HCT116 (cell line): ENCODE measurements around the gene PGPEP1. TPM values are rescaled to one million over a fixed set of nuclear protein-coding genes. Genes with fewer than 3 reads are reported as not detected.

Experiments
- ATAC-seq: fragments of 200-7000 bp; cut with Tn5 transposase; 2 replicates; pipeline ENCODE4 v1.9.1; 2020; ENCODE audit warnings: mild to moderate bottlenecking, moderate library complexity
- BruUV-seq: library from RNA; stranded (reverse); fragments of 400-500 nt; replicated peaks from 2 replicates; lab custom pipeline; 2021; lab: Mats Ljungman, UMichigan
- CTCF ChIA-PET: fragments of 300-600 bp; sonication (Branson Sonifier 250); formaldehyde crosslinking; loops from one replicate; lab custom pipeline; 2021; ENCODE audit warnings: antibody characterized with exemption; lab: Charles Lee
- POLR2A ChIA-PET: fragments of 300-600, 350-600 bp; sonication (Branson Sonifier 250); formaldehyde crosslinking; loops from one replicate; lab custom pipeline; 2021; ENCODE audit warnings: antibody characterized with exemption; lab: Charles Lee
- RAD21 ChIA-PET, 2 experiments: fragments of 300-600 bp; sonication (Branson Sonifier 250); formaldehyde crosslinking; loops; one replicate each; lab custom pipeline; 2023; ENCODE audit warnings: low total read pairs in 2 of 2; ENCODE audit not compliant: uncharacterized antibody in 2 of 2, unreplicated experiment in 2 of 2, low non-redundant PET in 1 of 2; lab: Charles Lee
- DNase-seq: peaks from one replicate; pipeline ENCODE4 v3.0.0-alpha.2; 2010; ENCODE audit warnings: low read depth, low spot score
- H2AFZ ChIP-seq: fragments of 200-600 bp; shearing (Covaris generic), sonication (generic); 2 replicates; pipeline ENCODE4 v1.6.1; 2017; ENCODE audit warnings: low read depth, mixed run types, mixed read lengths, antibody characterized with exemption, low read length; ENCODE audit not compliant: poor library complexity, severe bottlenecking
- H3K27ac ChIP-seq: 2 replicates; pipeline ENCODE4 v1.5.1; 2012; ENCODE audit warnings: low read depth, low read length
- H3K27me3 ChIP-seq: fragments of 200-600 bp; sonication (generic); 2 replicates; pipeline ENCODE4 v1.6.1; 2016; ENCODE audit warnings: mixed run types, low read length, mixed read lengths; ENCODE audit not compliant: insufficient read depth
- H3K36me3 ChIP-seq, 2 experiments: fragments of 200-500 bp in 1 of 2; fragments of 200-600 bp in 1 of 2; sonication (Bioruptor generic) in 1 of 2; sonication (generic) in 1 of 2; 2 replicates each; pipeline versions ENCODE4 v1.5.1 to v1.6.1; 2014 to 2016; ENCODE audit warnings: low read length in 2 of 2, inconsistent platforms in 1 of 2, mixed read lengths in 1 of 2, mixed run types in 1 of 2; ENCODE audit not compliant: insufficient read depth in 2 of 2, control insufficient read depth in 1 of 2
- H3K4me1 ChIP-seq, 2 experiments: fragments of 200-600 bp in 1 of 2; sonication (generic) in 1 of 2; 2 replicates each; pipeline versions ENCODE4 v1.5.1 to v1.6.1; 2012 to 2017; ENCODE audit warnings: low read length in 2 of 2, inconsistent platforms in 1 of 2, mild to moderate bottlenecking in 1 of 2, mixed read lengths in 1 of 2, mixed run types in 1 of 2, moderate library complexity in 1 of 2; ENCODE audit not compliant: insufficient read depth in 2 of 2, control insufficient read depth in 1 of 2
- H3K4me2 ChIP-seq: fragments of 200-600 bp; sonication (generic); 2 replicates; pipeline ENCODE4 v1.6.1; 2017; ENCODE audit warnings: mixed run types, low read length, mixed read lengths
- H3K4me3 ChIP-seq, 2 experiments: fragments of 200-600 bp in 1 of 2; sonication (generic) in 1 of 2; replicated peaks in 1 of 2; 2 replicates each; pipeline ENCODE4 v1.5.1; 2011 to 2016; ENCODE audit warnings: low read length in 2 of 2, control low read depth in 1 of 2, low read depth in 1 of 2, mild to moderate bottlenecking in 1 of 2, mixed read lengths in 1 of 2, mixed run types in 1 of 2
- H3K79me2 ChIP-seq: fragments of 200-600 bp; sonication (generic); 2 replicates; pipeline ENCODE4 v1.6.1; 2017; ENCODE audit warnings: mild to moderate bottlenecking, mixed run types, low read length, moderate library complexity, mixed read lengths; ENCODE audit not compliant: insufficient read depth
- H3K9ac ChIP-seq: fragments of 200-600 bp; sonication (generic); 2 replicates; pipeline ENCODE4 v1.6.1; 2016; ENCODE audit warnings: low read length, mixed read lengths
- H3K9me2 ChIP-seq: fragments of 200-600 bp; sonication (generic), shearing (Covaris generic); 2 replicates; pipeline ENCODE4 v1.6.1; 2017; ENCODE audit warnings: mixed run types, mild to moderate bottlenecking, moderate library complexity; ENCODE audit not compliant: insufficient read depth
- H3K9me3 ChIP-seq, 2 experiments: fragments of 200-500 bp in 1 of 2; fragments of 200-600 bp in 1 of 2; sonication (Bioruptor generic) in 1 of 2; sonication (generic) in 1 of 2; 2 replicates each; pipeline ENCODE4 v1.6.1; 2014 to 2017; ENCODE audit warnings: low read length in 2 of 2, mixed read lengths in 2 of 2, inconsistent platforms in 1 of 2, low read depth in 1 of 2, mild to moderate bottlenecking in 1 of 2, mixed run types in 1 of 2, moderate library complexity in 1 of 2; ENCODE audit not compliant: control insufficient read depth in 1 of 2, insufficient read depth in 1 of 2
- H4K20me1 ChIP-seq: fragments of 200-600 bp; sonication (generic), shearing (Covaris generic); 2 replicates; pipeline ENCODE4 v1.6.1; 2017; ENCODE audit warnings: mixed run types, mild to moderate bottlenecking, moderate library complexity; ENCODE audit not compliant: insufficient read depth
- CBX3 ChIP-seq: IDR thresholded peaks from 2 replicates; pipeline ENCODE4 v1.6.1; 2012; ENCODE audit warnings: low read depth
- CEBPB ChIP-seq: IDR thresholded peaks from 2 replicates; pipeline ENCODE4 v1.6.1; 2012; ENCODE audit warnings: low read depth
- CTCF ChIP-seq, 3 experiments: fragments of 200-600 bp in 1 of 3; sonication (generic) in 1 of 3; IDR thresholded peaks in 2 of 3; conservative IDR thresholded peaks in 1 of 3; 2 replicates each; pipeline ENCODE4 v1.5.1; 2012 to 2017; ENCODE audit warnings: low read depth in 2 of 3, low read length in 2 of 3, antibody characterized with exemption in 1 of 3, borderline replicate concordance in 1 of 3, control low read depth in 1 of 3, mild to moderate bottlenecking in 1 of 3, mixed read lengths in 1 of 3, mixed run types in 1 of 3, moderate library complexity in 1 of 3; ENCODE audit not compliant: insufficient read depth in 1 of 3
- EGR1 ChIP-seq: IDR thresholded peaks from 2 replicates; pipeline ENCODE4 v1.6.1; 2012; ENCODE audit warnings: low read depth
- EZH2phosphoT487 ChIP-seq: fragments of 200-600 bp; IDR thresholded peaks from 2 replicates; pipeline ENCODE4 v1.6.1; 2018; ENCODE audit warnings: antibody characterized with exemption, borderline replicate concordance
- MAX ChIP-seq: IDR thresholded peaks from 2 replicates; pipeline ENCODE4 v1.6.1; 2012
- POLR2A ChIP-seq: IDR thresholded peaks from 2 replicates; pipeline ENCODE4 v1.7.0; 2011; ENCODE audit warnings: borderline replicate concordance; ENCODE audit not compliant: insufficient read depth, insufficient read length; ENCODE audit errors: extremely low read depth
- POLR2AphosphoS5 ChIP-seq: IDR thresholded peaks from 2 replicates; pipeline ENCODE4 v1.6.1; 2011; ENCODE audit warnings: mild to moderate bottlenecking, low read depth, low read length, moderate library complexity
- RAD21 ChIP-seq: IDR thresholded peaks from 2 replicates; pipeline ENCODE4 v1.6.1; 2012; ENCODE audit warnings: low read depth, mild to moderate bottlenecking
- SIN3A ChIP-seq: IDR thresholded peaks from 2 replicates; pipeline ENCODE4 v1.6.1; 2012; ENCODE audit warnings: low read depth
- SP1 ChIP-seq: IDR thresholded peaks from 2 replicates; pipeline ENCODE4 v1.6.1; 2012; ENCODE audit warnings: low read depth
- SRF ChIP-seq: IDR thresholded peaks from 2 replicates; pipeline ENCODE4 v1.6.1; 2012; ENCODE audit warnings: low read depth
- TCF7L2 ChIP-seq: IDR thresholded peaks from 2 replicates; pipeline ENCODE4 v1.7.0; 2011; ENCODE audit warnings: borderline replicate concordance, inconsistent platforms; ENCODE audit not compliant: insufficient read depth, insufficient read length; ENCODE audit errors: extremely low read depth
- YY1 ChIP-seq: IDR thresholded peaks from 2 replicates; pipeline ENCODE4 v1.6.1; 2011; ENCODE audit warnings: low read length, low read depth, moderate library complexity, mild to moderate bottlenecking; ENCODE audit not compliant: insufficient replicate concordance; ENCODE audit errors: extremely low read depth
- ZFX ChIP-seq: fragments of 450-650 bp; IDR thresholded peaks from 2 replicates; pipeline ENCODE4 v1.6.1; 2017
- ZNF274 ChIP-seq: fragments of 200-500 bp; sonication (Bioruptor generic); IDR thresholded peaks from 2 replicates; pipeline ENCODE4 v1.6.1; 2014; ENCODE audit warnings: mild to moderate bottlenecking, low read depth, low read length, inconsistent platforms
- intact Hi-C: fragments of 100-400 bp; cut with micrococcal nuclease; formaldehyde crosslinking; loops from 2 replicates; pipeline ENCODE4 v1.10.0; 2022
- total RNA-seq: library from RNA; stranded (reverse); gene quantifications from one replicate; pipeline ENCODE4 v1.2.1, GENCODE V29; 2021; ENCODE audit not compliant: unreplicated experiment
- TF ChIP-seq, protein P1 (sequence below): IDR thresholded peaks from 2 replicates; pipeline ENCODE4 v1.6.1; 2011; ENCODE audit warnings: mild to moderate bottlenecking, low read length, moderate library complexity; ENCODE audit not compliant: insufficient replicate concordance; ENCODE audit errors: extremely low read depth
- TF ChIP-seq, protein P2 (sequence below): IDR thresholded peaks from 2 replicates; pipeline ENCODE4 v1.6.1; 2012

The PGPEP1 gene
- total RNA-seq, 1 experiment from 2014 or later: 30.9 TPM

- intact Hi-C loops: loop anchor here (1.0 to 10.0 kb wide), 2 partner anchors 44 to 118 kb away; partner anchors contain the start of gene RAB3A
- TF ChIP-seq MAX (peak; percentile 81), SRF (no peak), ZFX (peak; percentile 55; the same call in 1 of the 2 replicates), POLR2AphosphoS5 (peak; percentile 77), ZNF274 (no peak), RAD21 (peak; percentile 69), EGR1 (no peak), CTCF (IDR thresholded peaks at IDR 0.05 in 2 of 3, conservative IDR thresholded peaks at IDR 0.05 in 1 of 3; ENCODE audit: borderline replicate concordance in 1 of 3, insufficient read depth in 1 of 3, low read depth in 2 of 3, low read length in 2 of 3) (peak; percentile 29 to 51 (median 42)), CBX3 (0 out of 2 replicates have a peak, but pooled peaks have one; percentile 0), TCF7L2 (peak; percentile 16), EZH2phosphoT487 (no peak), POLR2A (peak; percentile 68), SIN3A (peak; percentile 88), CEBPB (no peak), YY1 (peak; percentile 67), SP1 (peak; percentile 96)
- TF ChIP-seq, protein P1, sequence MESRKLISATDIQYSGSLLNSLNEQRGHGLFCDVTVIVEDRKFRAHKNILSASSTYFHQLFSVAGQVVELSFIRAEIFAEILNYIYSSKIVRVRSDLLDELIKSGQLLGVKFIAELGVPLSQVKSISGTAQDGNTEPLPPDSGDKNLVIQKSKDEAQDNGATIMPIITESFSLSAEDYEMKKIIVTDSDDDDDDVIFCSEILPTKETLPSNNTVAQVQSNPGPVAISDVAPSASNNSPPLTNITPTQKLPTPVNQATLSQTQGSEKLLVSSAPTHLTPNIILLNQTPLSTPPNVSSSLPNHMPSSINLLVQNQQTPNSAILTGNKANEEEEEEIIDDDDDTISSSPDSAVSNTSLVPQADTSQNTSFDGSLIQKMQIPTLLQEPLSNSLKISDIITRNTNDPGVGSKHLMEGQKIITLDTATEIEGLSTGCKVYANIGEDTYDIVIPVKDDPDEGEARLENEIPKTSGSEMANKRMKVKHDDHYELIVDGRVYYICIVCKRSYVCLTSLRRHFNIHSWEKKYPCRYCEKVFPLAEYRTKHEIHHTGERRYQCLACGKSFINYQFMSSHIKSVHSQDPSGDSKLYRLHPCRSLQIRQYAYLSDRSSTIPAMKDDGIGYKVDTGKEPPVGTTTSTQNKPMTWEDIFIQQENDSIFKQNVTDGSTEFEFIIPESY: peak; percentile 76
- TF ChIP-seq, protein P2, sequence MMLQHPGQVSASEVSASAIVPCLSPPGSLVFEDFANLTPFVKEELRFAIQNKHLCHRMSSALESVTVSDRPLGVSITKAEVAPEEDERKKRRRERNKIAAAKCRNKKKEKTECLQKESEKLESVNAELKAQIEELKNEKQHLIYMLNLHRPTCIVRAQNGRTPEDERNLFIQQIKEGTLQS: no peak
- peak; percentile 98 for DNase-seq
- CTCF ChIA-PET: interaction anchor here (0.6 to 2.5 kb wide), 5 partner anchors 18 to 92 kb away, joined by 3 to 36 read pairs (median 4); partner anchors contain the start of gene JUND
- H3K4me2 ChIP-seq: peak within 1 kb of the TSS; percentile 87
- peaks cover 50% of the 10 kb centered on the region for H3K79me2 ChIP-seq
- BruUV-seq: no TSS peak
- POLR2A ChIA-PET: interaction anchor here (0.5 to 3.7 kb wide), 13 partner anchors 12 to 521 kb away, joined by 3 to 52 read pairs (median 4); partner anchors contain the start of genes GDF15, IQCN and JUND
- peak within 1 kb of the TSS; percentile 93 for H3K27ac ChIP-seq
- H3K36me3 ChIP-seq: peaks cover 2 to 12% of the 10 kb centered on the region in 2 experiments; a peak in 1 of 4 replicates
- peak within 1 kb of the TSS; percentile 78 to 97 for H3K4me3 ChIP-seq
- RAD21 ChIA-PET: interaction anchor here (0.6 to 1.9 kb wide), 5 partner anchors 18 to 350 kb away, joined by 3 to 6 read pairs (median 5); no protein-coding TSS in a partner anchor
- no peaks in the 10 kb centered on the region for H4K20me1 ChIP-seq
- no peaks in the 10 kb centered on the region for H3K27me3 ChIP-seq
- no peak within 1 kb of the TSS for H2AFZ ChIP-seq
- ATAC-seq: peak; percentile 93
- H3K4me1 ChIP-seq: peaks cover 49 to 53% of the 10 kb centered on the region in 2 experiments
- H3K9me3 ChIP-seq: no peaks in the 10 kb centered on the region
- peak within 1 kb of the TSS; percentile 98 for H3K9ac ChIP-seq
- H3K9me2 ChIP-seq: no peaks in the 10 kb centered on the region
Measured at GRCh38 chr19:18322759-18323460, 17.5 kb upstream of the PGPEP1 start, which contains the start of gene LSM4. LSM4 (minus strand) TSS chr19:18323076; CDS start chr19:18323020, 56 bp downstream.
